ENCODE measurements around the gene TECRL.

DNA sequence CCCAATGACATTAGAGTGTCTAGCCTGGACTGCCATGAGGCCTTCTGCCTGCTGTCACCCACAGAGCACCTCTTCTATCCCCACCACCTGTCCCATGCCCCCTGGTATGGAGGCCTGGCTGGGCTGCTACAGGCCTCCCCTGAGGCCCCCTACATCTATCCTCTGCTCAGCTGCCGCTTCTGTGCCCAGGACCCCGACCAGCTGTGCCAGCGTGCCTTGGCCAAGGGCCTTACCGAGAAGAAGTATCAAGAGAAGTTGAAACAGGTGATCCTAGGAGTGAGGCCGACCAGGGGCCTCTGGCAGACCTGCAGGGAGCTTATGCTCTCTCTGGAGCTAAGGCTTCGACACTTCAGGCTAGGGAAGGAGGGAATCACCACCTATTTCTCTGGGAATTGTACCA lies 21.7 kb upstream of the TECRL start:
- TF ChIP-seq, protein P1, sequence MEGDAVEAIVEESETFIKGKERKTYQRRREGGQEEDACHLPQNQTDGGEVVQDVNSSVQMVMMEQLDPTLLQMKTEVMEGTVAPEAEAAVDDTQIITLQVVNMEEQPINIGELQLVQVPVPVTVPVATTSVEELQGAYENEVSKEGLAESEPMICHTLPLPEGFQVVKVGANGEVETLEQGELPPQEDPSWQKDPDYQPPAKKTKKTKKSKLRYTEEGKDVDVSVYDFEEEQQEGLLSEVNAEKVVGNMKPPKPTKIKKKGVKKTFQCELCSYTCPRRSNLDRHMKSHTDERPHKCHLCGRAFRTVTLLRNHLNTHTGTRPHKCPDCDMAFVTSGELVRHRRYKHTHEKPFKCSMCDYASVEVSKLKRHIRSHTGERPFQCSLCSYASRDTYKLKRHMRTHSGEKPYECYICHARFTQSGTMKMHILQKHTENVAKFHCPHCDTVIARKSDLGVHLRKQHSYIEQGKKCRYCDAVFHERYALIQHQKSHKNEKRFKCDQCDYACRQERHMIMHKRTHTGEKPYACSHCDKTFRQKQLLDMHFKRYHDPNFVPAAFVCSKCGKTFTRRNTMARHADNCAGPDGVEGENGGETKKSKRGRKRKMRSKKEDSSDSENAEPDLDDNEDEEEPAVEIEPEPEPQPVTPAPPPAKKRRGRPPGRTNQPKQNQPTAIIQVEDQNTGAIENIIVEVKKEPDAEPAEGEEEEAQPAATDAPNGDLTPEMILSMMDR (conservative IDR thresholded peaks at IDR 0.05; ENCODE audit: low read depth, low read length): no peak
- no peak for TF ChIP-seq EZH2 (IDR thresholded peaks at IDR 0.05; ENCODE audit: borderline replicate concordance, low read depth, low read length, poor library complexity, severe bottlenecking)

All from A673 (cell line).